Mesenchymal stem cell (in vitro differentiated cells and primary cell): ENCODE data around the gene HEY2.

ENCODE experiments used
- DNase-seq: peaks from one replicate; pipeline ENCODE4 v3.0.0-alpha.2; 2013
- H2AFZ ChIP-seq: one replicate; pipeline ENCODE4 v1.6.1; 2013; ENCODE audit warnings: low read depth, mild to moderate bottlenecking, control low read depth, inconsistent platforms, low read length, moderate library complexity
- H2AK5ac ChIP-seq: 2 replicates; pipeline ENCODE4 v1.6.1; 2013; ENCODE audit warnings: low read length, moderate library complexity, mild to moderate bottlenecking, inconsistent platforms; ENCODE audit not compliant: severe bottlenecking
- H2BK120ac ChIP-seq: one replicate; pipeline ENCODE4 v1.6.1; 2013; ENCODE audit warnings: low read depth, mild to moderate bottlenecking, inconsistent platforms, low read length, moderate library complexity
- H2BK12ac ChIP-seq, 2 experiments: one replicate each; pipeline ENCODE4 v1.6.1; 2013; ENCODE audit warnings: inconsistent platforms in 2 of 2, low read length in 2 of 2, mild to moderate bottlenecking in 2 of 2, moderate library complexity in 2 of 2, control low read depth in 1 of 2
- H2BK15ac ChIP-seq: one replicate; pipeline ENCODE4 v1.6.1; 2013; ENCODE audit warnings: mild to moderate bottlenecking, low read depth, inconsistent platforms; ENCODE audit not compliant: poor library complexity, severe bottlenecking
- H2BK5ac ChIP-seq: 2 replicates; pipeline ENCODE4 v1.6.1; 2013; ENCODE audit warnings: low read depth, mild to moderate bottlenecking, low read length, control low read depth, inconsistent platforms; ENCODE audit not compliant: poor library complexity, severe bottlenecking
- H3K14ac ChIP-seq, 2 experiments: one replicate each; pipeline ENCODE4 v1.6.1; 2013; ENCODE audit warnings: inconsistent platforms in 2 of 2, low read length in 2 of 2, control low read depth in 1 of 2, mild to moderate bottlenecking in 1 of 2, moderate library complexity in 1 of 2
- H3K18ac ChIP-seq, 2 experiments: one replicate each; pipeline ENCODE4 v1.6.1; 2013; ENCODE audit warnings: inconsistent platforms in 2 of 2, low read length in 2 of 2, control low read depth in 1 of 2, low read depth in 1 of 2, mild to moderate bottlenecking in 1 of 2
- H3K23ac ChIP-seq, 2 experiments: one replicate each; pipeline ENCODE4 v1.6.1; 2013; ENCODE audit warnings: inconsistent platforms in 2 of 2, low read length in 2 of 2, mild to moderate bottlenecking in 2 of 2, moderate library complexity in 2 of 2, control low read depth in 1 of 2
- H3K27ac ChIP-seq: 2 replicates; pipeline ENCODE4 v1.5.1; 2013; ENCODE audit warnings: mild to moderate bottlenecking, moderate library complexity, low read length, control low read depth, inconsistent platforms; ENCODE audit not compliant: poor library complexity, severe bottlenecking
- H3K27me3 ChIP-seq, 2 experiments: 2 replicates each; pipeline versions ENCODE4 v1.6.1 to v1.7.0; 2013; ENCODE audit warnings: low read length in 2 of 2, mild to moderate bottlenecking in 2 of 2, moderate library complexity in 2 of 2, control low read depth in 1 of 2, inconsistent platforms in 1 of 2; ENCODE audit not compliant: control insufficient read depth in 1 of 2, insufficient read depth in 1 of 2
- H3K36me3 ChIP-seq, 2 experiments: 2 replicates each; pipeline versions ENCODE4 v1.6.1 to v1.7.0; 2013; ENCODE audit warnings: low read length in 2 of 2, control low read depth in 1 of 2, inconsistent platforms in 1 of 2, low read depth in 1 of 2, mild to moderate bottlenecking in 1 of 2; ENCODE audit not compliant: insufficient read depth in 2 of 2, control insufficient read depth in 1 of 2
- H3K4ac ChIP-seq, 2 experiments: one replicate each; pipeline ENCODE4 v1.6.1; 2013; ENCODE audit warnings: inconsistent platforms in 2 of 2, low read length in 2 of 2, mild to moderate bottlenecking in 2 of 2, moderate library complexity in 2 of 2, control low read depth in 1 of 2, low read depth in 1 of 2
- H3K4me1 ChIP-seq: 2 replicates; pipeline ENCODE4 v1.6.1; 2013; ENCODE audit warnings: low read depth, low read length, control low read depth; ENCODE audit not compliant: control insufficient read depth, insufficient read depth
- H3K4me2 ChIP-seq: 2 replicates; pipeline ENCODE4 v1.6.1; 2013; ENCODE audit warnings: low read length, mild to moderate bottlenecking, inconsistent platforms; ENCODE audit not compliant: poor library complexity, severe bottlenecking
- H3K4me3 ChIP-seq, 2 experiments: 2 replicates each; pipeline versions ENCODE4 v1.5.1 to v1.7.0; 2013; ENCODE audit warnings: low read length in 2 of 2, mild to moderate bottlenecking in 2 of 2, control low read depth in 1 of 2, low read depth in 1 of 2; ENCODE audit not compliant: insufficient read depth in 1 of 2
- H3K79me1 ChIP-seq: replicated peaks from 2 replicates; pipeline ENCODE4 v1.6.1; 2013; ENCODE audit warnings: mild to moderate bottlenecking, control low read depth, low read length, inconsistent platforms; ENCODE audit not compliant: poor library complexity, severe bottlenecking
- H3K9ac ChIP-seq: 2 replicates; pipeline ENCODE4 v1.7.0; 2013; ENCODE audit warnings: mild to moderate bottlenecking, low read length, moderate library complexity
- H3K9me3 ChIP-seq: 2 replicates; pipeline ENCODE4 v1.7.0; 2013; ENCODE audit warnings: mild to moderate bottlenecking, low read length; ENCODE audit not compliant: control insufficient read depth
- H4K8ac ChIP-seq: one replicate; pipeline ENCODE4 v1.6.1; 2013; ENCODE audit warnings: inconsistent platforms, mild to moderate bottlenecking, low read length, moderate library complexity
- H4K91ac ChIP-seq: one replicate; pipeline ENCODE4 v1.6.1; 2013; ENCODE audit warnings: mild to moderate bottlenecking, low read length, inconsistent platforms
- WGBS: methylation state at CpG from one replicate; pipeline ENCODE4 v1.1.7; 2013; ENCODE audit warnings: mixed read lengths; 5-methylcytosine and 5-hydroxymethylcytosine counted together

HEY2 gene

GRCh38 chr6:125729983-125730382 is 19.4 kb upstream of the HEY2 start:
- H3K18ac ChIP-seq = no peak overlapping the region
- no peak overlapping the region for H2BK120ac ChIP-seq
- WGBS = 100% methylated on average over 1 of the region's 2 CpGs
- H3K36me3 ChIP-seq = no peaks in the 10 kb centered on the region
- H3K14ac ChIP-seq = no peak overlapping the region
- no peak overlapping the region for H2BK15ac ChIP-seq
- peaks cover 3% of the 10 kb centered on the region for H3K4me1 ChIP-seq
- no peak overlapping the region for H3K4ac ChIP-seq
- no peak overlapping the region for H2BK12ac ChIP-seq
- H3K9me3 ChIP-seq = no peaks in the 10 kb centered on the region
- H3K4me2 ChIP-seq = no peak overlapping the region
- H2BK5ac ChIP-seq = no peak overlapping the region
- H3K4me3 ChIP-seq = no peak overlapping the region
- no peaks in the 10 kb centered on the region for H3K79me1 ChIP-seq
- H4K8ac ChIP-seq = no peak overlapping the region
- H4K91ac ChIP-seq = no peak overlapping the region
- H2AFZ ChIP-seq = no peak overlapping the region
- H2AK5ac ChIP-seq = no peak overlapping the region
- no peaks in the 10 kb centered on the region for H3K27me3 ChIP-seq
- no peak overlapping the region for H3K23ac ChIP-seq
- no peak overlapping the region for H3K27ac ChIP-seq
- H3K9ac ChIP-seq = no peak overlapping the region
- no peak for DNase-seq

- H3K4me3 ChIP-seq = no peak overlapping the region
- no peak overlapping the region for H3K27ac ChIP-seq
- H3K79me1 ChIP-seq = no peaks in the 10 kb centered on the region
- no peak overlapping the region for H4K8ac ChIP-seq
- H3K4me2 ChIP-seq = no peak overlapping the region
- peaks cover 3% of the 10 kb centered on the region for H3K4me1 ChIP-seq
- no peak overlapping the region for H3K9ac ChIP-seq
- no peak overlapping the region for H2AK5ac ChIP-seq
- no peaks in the 10 kb centered on the region for H3K27me3 ChIP-seq
- H2BK12ac ChIP-seq = no peak overlapping the region
- H2BK5ac ChIP-seq = no peak overlapping the region
- H2AFZ ChIP-seq = no peak overlapping the region
- H4K91ac ChIP-seq = no peak overlapping the region
- no peak for DNase-seq
- no peak overlapping the region for H2BK120ac ChIP-seq
- H2BK15ac ChIP-seq = no peak overlapping the region
- no peak overlapping the region for H3K18ac ChIP-seq
- H3K4ac ChIP-seq = no peak overlapping the region
- H3K36me3 ChIP-seq = no peaks in the 10 kb centered on the region
- no peak overlapping the region for H3K23ac ChIP-seq
- no peaks in the 10 kb centered on the region for H3K9me3 ChIP-seq
- H3K14ac ChIP-seq = no peak overlapping the region
Measured at GRCh38 chr6:125732398-125732797, 17.0 kb upstream of the HEY2 start.

DNA sequence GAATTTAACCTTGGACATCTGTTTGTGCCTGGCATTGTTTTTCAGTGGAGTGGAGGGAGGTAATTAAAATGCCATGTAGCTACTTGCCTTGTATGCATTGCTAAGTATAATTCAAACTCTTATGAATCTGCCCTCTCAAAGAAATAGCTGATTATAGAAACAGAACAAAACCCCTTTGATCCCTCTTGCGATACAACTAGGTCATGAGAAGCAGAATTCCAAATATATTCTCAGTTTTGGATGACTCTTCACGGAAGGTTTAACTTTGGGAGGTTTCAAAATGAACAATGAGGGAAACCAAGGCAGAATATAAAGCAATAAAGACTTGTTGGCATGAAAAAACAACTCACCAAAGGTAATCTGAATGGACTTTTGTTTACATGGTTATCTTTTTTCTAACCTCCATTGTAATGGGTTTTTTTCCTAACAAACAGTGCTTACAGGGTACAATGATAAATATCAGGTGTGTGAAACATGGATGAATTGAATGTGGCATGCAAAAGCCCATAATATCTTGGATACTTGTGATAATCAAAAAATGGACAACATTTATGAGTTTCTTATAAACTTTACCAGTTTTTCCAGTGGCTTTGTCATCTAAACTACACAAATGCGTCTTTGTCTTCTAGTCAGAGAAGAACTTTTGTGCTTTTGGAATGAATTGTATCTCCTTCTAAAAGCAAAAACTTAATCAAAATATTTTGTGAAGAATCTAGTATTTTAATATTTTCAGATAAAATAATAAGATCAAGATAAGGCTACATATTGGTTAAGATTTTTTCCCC is 15.7 kb upstream of the HEY2 start:
- Histone ChIP-seq H3K9ac (no peak overlapping the region), H4K91ac (no peak overlapping the region), H3K18ac (no peak overlapping the region), H3K27ac (no peak overlapping the region), H3K4me2 (no peak overlapping the region), H3K4ac (no peak overlapping the region), H2AFZ (no peak overlapping the region), H2BK15ac (no peak overlapping the region), H3K14ac (no peak overlapping the region), H3K36me3 (no peaks in the 10 kb centered on the region), H3K4me3 (no peak overlapping the region), H2BK5ac (no peak overlapping the region), H3K79me1 (no peaks in the 10 kb centered on the region), H3K9me3 (no peaks in the 10 kb centered on the region), H3K27me3 (no peaks in the 10 kb centered on the region), H2BK120ac (no peak overlapping the region), H4K8ac (no peak overlapping the region), H3K4me1 (no peaks in the 10 kb centered on the region), H2AK5ac (no peak overlapping the region), H3K23ac (no peak overlapping the region), H2BK12ac (no peak overlapping the region)
- WGBS = 93% methylated on average over 2 of the region's 3 CpGs
- no peak for DNase-seq

GRCh38 chr6:125738276-125738675 is 11.2 kb upstream of the HEY2 start:
- Histone ChIP-seq H2BK120ac (no peak overlapping the region), H2AK5ac (no peak overlapping the region), H4K8ac (no peak overlapping the region), H3K23ac (no peak overlapping the region), H3K27me3 (no peaks in the 10 kb centered on the region), H3K36me3 (no peaks in the 10 kb centered on the region), H3K4me1 (no peaks in the 10 kb centered on the region), H3K4me3 (no peak overlapping the region), H3K4me2 (no peak overlapping the region), H4K91ac (no peak overlapping the region), H3K9me3 (no peaks in the 10 kb centered on the region), H3K79me1 (no peaks in the 10 kb centered on the region), H2BK12ac (no peak overlapping the region), H2BK15ac (no peak overlapping the region), H3K27ac (no peak overlapping the region), H2AFZ (no peak overlapping the region), H3K14ac (no peak overlapping the region), H3K18ac (no peak overlapping the region), H3K9ac (no peak overlapping the region), H3K4ac (no peak overlapping the region), H2BK5ac (no peak overlapping the region)
- DNase-seq = no peak
